RWPE1 (cell line): ENCODE results near the gene ZNF622.
A peak's percentile ranks its signal among the peaks of the same experiment; 100 is the strongest.

Experiments used
- CTCF ChIA-PET: fragments of 350-600 bp; sonication (Branson Sonifier 250); formaldehyde crosslinking; extraction: SDS; loops from one replicate; lab custom pipeline; 2021; lab: Yijun Ruan, JAX
- POLR2A ChIA-PET: fragments of 400-600 bp; formaldehyde crosslinking; extraction: SDS; loops from one replicate; lab custom pipeline; 2020; ENCODE audit warnings: antibody characterized with exemption; ENCODE audit not compliant: low non-redundant PET; lab: Yijun Ruan, JAX
- DNase-seq: peaks from one replicate; pipeline ENCODE4 v3.0.0; 2012; ENCODE audit warnings: low spot score
- H3K27ac ChIP-seq: fragments of 450-650 bp; 2 replicates; pipeline ENCODE4 v1.5.1; 2017
- CTCF ChIP-seq: fragments of 450-650 bp; conservative IDR thresholded peaks from 2 replicates; pipeline ENCODE4 v1.5.1; 2017; ENCODE audit warnings: low read depth, mild to moderate bottlenecking

The ZNF622 gene

DNA sequence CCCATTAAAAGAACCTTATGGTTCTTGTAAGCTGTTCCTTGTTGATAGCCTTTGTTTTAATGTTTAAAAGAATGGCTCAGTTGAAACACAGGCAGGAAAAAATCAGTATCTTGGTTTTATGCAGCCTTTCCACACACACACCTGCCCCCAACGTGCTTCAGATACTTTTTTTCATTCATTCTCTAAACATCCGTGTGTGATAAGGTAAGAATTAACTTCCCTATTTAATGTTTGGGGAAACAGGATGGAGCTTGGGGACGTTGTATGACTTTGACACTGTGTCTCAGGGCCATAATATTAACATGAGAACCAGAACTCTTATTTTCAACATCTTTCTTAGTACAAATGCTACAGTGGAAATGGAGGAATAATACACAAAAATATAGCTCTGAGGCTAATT lies 5.8 kb upstream of the ZNF622 start:
- H3K27ac ChIP-seq: no peak overlapping the region
- no peak for TF ChIP-seq CTCF
- ChIA-PET CTCF (interaction anchor here (0.6 kb wide), 1 partner anchor 108 kb away, joined by 3 read pairs; no protein-coding TSS in a partner anchor), POLR2A (no interaction called here)
- no peak for DNase-seq

DNA sequence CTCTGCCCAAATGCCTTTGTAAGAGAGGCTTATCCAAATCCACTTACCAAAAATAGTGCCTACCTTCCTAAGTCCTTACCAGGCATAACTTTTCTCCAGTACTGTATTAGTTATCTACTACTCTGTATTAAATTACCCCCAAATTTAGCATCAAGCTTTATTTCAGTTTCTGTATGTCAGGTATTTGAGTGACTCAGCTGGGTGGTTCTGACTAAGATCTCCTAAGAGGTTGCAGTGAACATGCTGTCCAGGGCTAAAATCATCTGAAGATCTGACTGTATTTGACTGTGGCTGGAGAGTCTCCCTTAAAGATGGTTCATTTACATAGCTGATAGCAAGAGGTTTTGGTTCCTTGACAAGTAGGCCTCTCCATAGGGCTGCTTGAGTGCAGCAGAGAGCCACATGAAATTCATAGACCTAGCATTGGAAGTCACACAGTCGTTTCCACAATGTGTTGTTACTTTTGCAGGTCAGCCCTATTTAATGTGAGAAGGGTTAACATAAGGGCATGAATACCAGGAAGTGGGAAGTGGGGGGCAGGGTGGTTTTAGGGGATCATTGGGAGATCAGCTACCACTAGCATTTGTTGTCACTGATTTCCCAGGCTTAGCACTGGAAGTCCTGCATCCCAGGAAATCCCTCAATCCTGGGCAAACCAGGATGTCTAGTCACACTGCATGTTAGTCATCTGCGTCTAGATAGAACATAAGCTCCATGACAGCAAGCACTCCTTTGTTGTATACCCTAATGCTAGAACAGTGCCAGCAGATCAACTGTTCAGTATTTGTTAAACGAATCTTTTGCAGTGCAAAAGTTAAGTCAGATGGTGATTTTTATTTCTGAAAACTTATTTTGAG lies 2.0 kb upstream of the ZNF622 start:
- H3K27ac ChIP-seq: no peak overlapping the region
- no peak for TF ChIP-seq CTCF
- peak; percentile 73 for DNase-seq
- CTCF ChIA-PET: no interaction called here
- POLR2A ChIA-PET: no interaction called here

GRCh38 chr5:16464664-16465543 lies 696 bp downstream of the ZNF622 start:
- no peak for TF ChIP-seq CTCF
- no peak for DNase-seq
- CTCF ChIA-PET: interaction anchor here (0.6 kb wide), 1 partner anchor 27 kb away, joined by 3 read pairs; no protein-coding TSS in a partner anchor
- POLR2A ChIA-PET: no interaction called here
- peak overlapping the region; percentile 75 for H3K27ac ChIP-seq

DNA sequence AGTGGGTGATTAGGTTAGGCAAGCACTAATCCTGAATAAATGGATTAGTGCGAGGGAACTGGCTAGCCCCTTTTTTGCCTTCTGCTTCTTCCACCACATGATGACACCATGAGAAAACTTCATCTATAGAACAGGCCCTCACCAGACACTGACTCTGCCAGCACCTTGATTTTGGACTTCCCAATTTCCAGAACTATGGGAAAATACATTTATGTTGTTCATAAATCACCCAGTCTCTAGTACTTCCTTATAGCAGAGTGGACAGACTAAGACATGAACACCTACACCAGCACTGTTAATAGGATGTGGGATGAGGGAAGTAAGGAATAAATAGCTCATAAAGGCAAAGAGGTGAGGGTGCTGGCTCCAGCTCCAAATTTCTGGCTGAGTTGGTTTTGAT lies 1.4 kb downstream of the ZNF622 start:
- no peak overlapping the region for H3K27ac ChIP-seq
- ChIA-PET CTCF (interaction anchor here (0.6 kb wide), 1 partner anchor 26 kb away, joined by 3 read pairs; no protein-coding TSS in a partner anchor), POLR2A (no interaction called here)
- no peak for TF ChIP-seq CTCF
- DNase-seq: no peak

GRCh38 chr5:16461782-16462181 lies 3.8 kb downstream of the ZNF622 start:
- CTCF ChIA-PET: interaction anchor here (0.7 kb wide), 1 partner anchor 367 kb away, joined by 3 read pairs; no protein-coding TSS in a partner anchor
- H3K27ac ChIP-seq: no peak overlapping the region
- POLR2A ChIA-PET: no interaction called here
- no peak for DNase-seq
- TF ChIP-seq CTCF: no peak

DNA sequence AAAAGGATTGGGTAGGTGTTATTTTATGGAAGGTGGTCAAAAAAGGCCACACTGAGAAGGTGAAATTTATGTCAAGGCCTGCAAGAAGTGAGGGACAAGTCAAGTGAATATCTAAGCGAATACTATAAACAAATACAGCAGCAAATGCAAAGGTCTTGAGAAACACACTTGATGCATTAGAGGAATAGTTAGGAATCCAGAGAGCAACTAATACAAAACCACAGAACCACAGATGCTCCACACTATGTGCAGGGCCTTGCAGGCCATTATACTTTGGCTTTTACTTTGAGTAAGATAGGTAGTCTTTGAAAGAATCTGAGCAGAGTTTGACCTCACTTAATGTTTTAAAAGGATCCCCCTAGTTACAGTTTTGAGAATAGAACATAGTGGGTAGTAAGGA lies 4.6 kb downstream of the ZNF622 start:
- no peak for DNase-seq
- ChIA-PET POLR2A (no interaction called here), CTCF (no interaction called here)
- H3K27ac ChIP-seq: no peak overlapping the region
- no peak for TF ChIP-seq CTCF
